Body of pancreas (tissue), 4 donors: ENCODE results near the gene RAD51B. TPM values are rescaled to one million over a fixed set of nuclear protein-coding genes. Genes with fewer than 3 reads are reported as not detected.

Experiments
- ATAC-seq: fragments of 150-250 bp; one replicate; pipeline ENCODE4 v1.9.1; 2016
- DNase-seq, 4 donors: peaks; one replicate each; pipeline ENCODE4 v3.0.0-alpha.2; 2019
- H3K27ac ChIP-seq, 4 donors: fragments of 200-600 bp; sonication (generic); 1 replicate in 3 of 4; 2 replicates in 1 of 4; pipeline versions ENCODE4 v1.5.1 to v1.6.1; 2016 to 2019; ENCODE audit warnings: mild to moderate bottlenecking in 1 of 4, mixed read lengths in 1 of 4, moderate library complexity in 1 of 4
- H3K27me3 ChIP-seq, 2 donors: fragments of 200-600 bp; sonication (generic); one replicate each; pipeline ENCODE4 v1.6.0; 2016; ENCODE audit warnings: mild to moderate bottlenecking in 1 of 2
- H3K36me3 ChIP-seq, 2 donors: fragments of 200-600 bp; sonication (generic); replicated peaks in 1 of 2; 2 replicates each; pipeline ENCODE4 v1.5.1; 2016; ENCODE audit warnings: low read depth in 2 of 2; ENCODE audit not compliant: insufficient read depth in 1 of 2
- H3K4me1 ChIP-seq: fragments of 200-600 bp; sonication (generic); one replicate; pipeline ENCODE4 v1.6.0; 2016
- H3K4me3 ChIP-seq, 2 donors: fragments of 200-600 bp; sonication (generic); 1 replicate in 1 of 2; 2 replicates in 1 of 2; pipeline ENCODE4 v1.5.1; 2016 to 2019
- H3K9me3 ChIP-seq, 3 donors: fragments of 200-600 bp; sonication (generic); 1 replicate in 2 of 3; 2 replicates in 1 of 3; pipeline ENCODE4 v1.5.1; 2016
- CTCF ChIP-seq, 7 experiments: fragments of 450-650 bp in 4 of 7; fragments of 200-600 bp in 3 of 7; sonication (generic) in 3 of 7; IDR thresholded peaks; one replicate each; pipeline ENCODE4 v1.5.1; 2016 to 2019; ENCODE audit warnings: antibody characterized with exemption in 7 of 7
- POLR2A ChIP-seq, 3 donors: fragments of 450-650 bp; IDR thresholded peaks; one replicate each; pipeline ENCODE4 v1.6.1; 2016; ENCODE audit warnings: antibody characterized with exemption in 3 of 3, mild to moderate bottlenecking in 2 of 3
- WGBS, 2 donors: methylation state at CpG; one replicate each; pipeline ENCODE4 v1.1.5; 2017; 5-methylcytosine and 5-hydroxymethylcytosine counted together
- intact Hi-C: fragments of 100-400 bp; cut with DNase I; formaldehyde crosslinking; loops from one replicate; pipeline ENCODE4 v1.15.1; 2023
- total RNA-seq, 2 donors: library from RNA; depleted of rRNA; stranded (reverse); fragments of >200 nt; gene quantifications; one replicate each; pipeline ENCODE4 v1.1.0, GENCODE V29; 2016

RAD51B gene
- total RNA-seq, 2 donors from 2014 or later, result 12.2 to 29.6 TPM

GRCh38 chr14:68442828-68443629 is 623.5 kb downstream of the RAD51B start:
- H3K4me1 ChIP-seq, result peaks cover 32% of the 10 kb centered on the region
- H3K27me3 ChIP-seq, result no peaks in the 10 kb centered on the region
- ATAC-seq (no peak), DNase-seq (no peak)
- 83 to 84% methylated on average over 9 of the region's 9 CpGs for WGBS, 2 donors
- H3K36me3 ChIP-seq, result no peaks in the 10 kb centered on the region
- TF ChIP-seq CTCF (IDR thresholded peaks at IDR 0.05), result no peak
- intact Hi-C loops, result no loop called here
- no peak overlapping the region for H3K4me3 ChIP-seq
- H3K27ac ChIP-seq, result no peak overlapping the region
- H3K9me3 ChIP-seq, result no peaks in the 10 kb centered on the region

GRCh38 chr14:68444449-68445168 is 625.0 kb downstream of the RAD51B start:
- intact Hi-C loops, result no loop called here
- ATAC-seq (peak; percentile 70), DNase-seq (peak; percentile 38 to 80 (median 64))
- Histone ChIP-seq H3K4me3 (no peak overlapping the region), H3K27me3 (no peaks in the 10 kb centered on the region), H3K36me3 (no peaks in the 10 kb centered on the region), H3K4me1 (peaks cover 38% of the 10 kb centered on the region), H3K9me3 (no peaks in the 10 kb centered on the region), H3K27ac (peak overlapping the region in 3 of 4 donors; percentile 7 to 26 (median 19))
- no peak for TF ChIP-seq CTCF (IDR thresholded peaks at IDR 0.05)
- 0% methylated on average over 2 of the region's 2 CpGs for WGBS, 2 donors

- H3K4me3 ChIP-seq, result no peak overlapping the region
- H3K36me3 ChIP-seq, result no peaks in the 10 kb centered on the region
- 93 to 98% methylated on average over 7 of the region's 7 CpGs for WGBS, 2 donors
- ATAC-seq, result no peak
- H3K9me3 ChIP-seq, result no peaks in the 10 kb centered on the region
- peaks cover 38% of the 10 kb centered on the region for H3K4me1 ChIP-seq
- peak overlapping the region in 1 of 4 donors; percentile 60 for H3K27ac ChIP-seq
- intact Hi-C loops, result no loop called here
- TF ChIP-seq POLR2A (IDR thresholded peaks at IDR 0.05), result no peak
- H3K27me3 ChIP-seq, result no peaks in the 10 kb centered on the region
- no peak for DNase-seq
These were observed 626.9 kb downstream of the RAD51B start for GRCh38 chr14:68446243-68447040.

GRCh38 chr14:68447581-68448251 is 628.1 kb downstream of the RAD51B start:
- WGBS, 2 donors, result 53 to 54% methylated on average over 4 of the region's 4 CpGs
- TF ChIP-seq CTCF (IDR thresholded peaks at IDR 0.05), result no peak
- TF ChIP-seq POLR2A (IDR thresholded peaks at IDR 0.05), result no peak
- peaks cover 38% of the 10 kb centered on the region for H3K4me1 ChIP-seq
- ATAC-seq, result peak; percentile 28
- no peaks in the 10 kb centered on the region for H3K27me3 ChIP-seq
- DNase-seq, result no peak
- H3K36me3 ChIP-seq, result no peaks in the 10 kb centered on the region
- H3K27ac ChIP-seq, result peak overlapping the region in 2 of 4 donors; percentile 24 to 60
- H3K4me3 ChIP-seq, result no peak overlapping the region
- H3K9me3 ChIP-seq, result no peaks in the 10 kb centered on the region
- intact Hi-C loops, result no loop called here
